Measurements from ENCODE around the gene MXD3.

DNA sequence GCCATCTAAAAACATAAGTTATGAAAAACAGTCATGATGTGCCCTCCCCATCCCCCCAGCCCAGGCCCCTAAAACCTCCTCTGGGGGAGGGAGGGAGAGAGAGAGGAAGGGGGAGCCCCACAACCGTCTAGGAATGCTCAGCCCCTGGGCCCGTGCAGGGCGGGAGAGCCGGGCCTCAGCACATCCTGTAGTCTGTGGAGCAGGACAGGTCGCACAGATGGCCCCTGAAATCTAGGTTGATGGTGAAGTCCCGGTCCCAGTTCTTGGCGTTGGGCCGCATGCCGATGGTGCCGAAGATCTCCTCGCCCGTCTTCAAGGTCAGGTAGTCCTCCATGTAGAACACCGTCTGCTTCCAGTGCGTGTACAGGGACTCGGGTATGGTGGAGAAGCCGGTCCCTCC is 46.3 kb downstream of the MXD3 start:
- TF ChIP-seq, protein P1, sequence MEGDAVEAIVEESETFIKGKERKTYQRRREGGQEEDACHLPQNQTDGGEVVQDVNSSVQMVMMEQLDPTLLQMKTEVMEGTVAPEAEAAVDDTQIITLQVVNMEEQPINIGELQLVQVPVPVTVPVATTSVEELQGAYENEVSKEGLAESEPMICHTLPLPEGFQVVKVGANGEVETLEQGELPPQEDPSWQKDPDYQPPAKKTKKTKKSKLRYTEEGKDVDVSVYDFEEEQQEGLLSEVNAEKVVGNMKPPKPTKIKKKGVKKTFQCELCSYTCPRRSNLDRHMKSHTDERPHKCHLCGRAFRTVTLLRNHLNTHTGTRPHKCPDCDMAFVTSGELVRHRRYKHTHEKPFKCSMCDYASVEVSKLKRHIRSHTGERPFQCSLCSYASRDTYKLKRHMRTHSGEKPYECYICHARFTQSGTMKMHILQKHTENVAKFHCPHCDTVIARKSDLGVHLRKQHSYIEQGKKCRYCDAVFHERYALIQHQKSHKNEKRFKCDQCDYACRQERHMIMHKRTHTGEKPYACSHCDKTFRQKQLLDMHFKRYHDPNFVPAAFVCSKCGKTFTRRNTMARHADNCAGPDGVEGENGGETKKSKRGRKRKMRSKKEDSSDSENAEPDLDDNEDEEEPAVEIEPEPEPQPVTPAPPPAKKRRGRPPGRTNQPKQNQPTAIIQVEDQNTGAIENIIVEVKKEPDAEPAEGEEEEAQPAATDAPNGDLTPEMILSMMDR (conservative IDR thresholded peaks at IDR 0.05), result no peak
- no peak for TF ChIP-seq EZH2 (IDR thresholded peaks at IDR 0.05; ENCODE audit: low read depth)

All from PC-9 (cell line).